CD4-positive, alpha-beta T cell (primary cell): Measurements from ENCODE around the gene ATP2B2. TPM values are rescaled to one million over a fixed set of nuclear protein-coding genes. Genes with fewer than 3 reads are reported as not detected.

Source experiments
- ATAC-seq: fragments of 200-7000 bp; cut with Tn5 transposase; one replicate; pipeline ENCODE4 v1.10.0; 2022; ENCODE audit warnings: mild to moderate bottlenecking; ENCODE audit not compliant: poor library complexity
- CTCF ChIA-PET: fragments of 350-600 bp; sonication (Branson Sonifier 250); formaldehyde crosslinking; loops from one replicate; lab custom pipeline; 2021; ENCODE audit warnings: antibody characterized with exemption, inconsistent platforms; lab: Charles Lee
- POLR2A ChIA-PET: fragments of 350-600 bp; sonication (Branson Sonifier 250); formaldehyde crosslinking; loops from one replicate; lab custom pipeline; 2021; ENCODE audit warnings: antibody characterized with exemption, inconsistent platforms; lab: Charles Lee
- DNase-seq, 14 experiments: peaks; one replicate each; pipeline ENCODE4 v3.0.0-alpha.2; 2013 to 2020; ENCODE audit warnings: mixed read lengths in 2 of 14
- H3K27ac ChIP-seq, 2 donors: one replicate each; pipeline versions ENCODE4 v1.5.1 to v1.7.0; 2013; ENCODE audit warnings: low read length in 2 of 2, low read depth in 1 of 2, mild to moderate bottlenecking in 1 of 2
- H3K27me3 ChIP-seq, 2 experiments: 1 replicate in 1 of 2; 2 replicates in 1 of 2; pipeline versions ENCODE4 v1.6.1 to v1.7.0; 2013; ENCODE audit warnings: low read length in 2 of 2, control low read depth in 1 of 2, mild to moderate bottlenecking in 1 of 2, moderate library complexity in 1 of 2; ENCODE audit not compliant: insufficient read depth in 2 of 2, control insufficient read depth in 1 of 2
- H3K36me3 ChIP-seq: one replicate; pipeline ENCODE4 v1.6.1; 2013; ENCODE audit warnings: low read length, control low read depth; ENCODE audit not compliant: insufficient read depth
- H3K4me1 ChIP-seq: one replicate; pipeline ENCODE4 v1.6.1; 2013; ENCODE audit warnings: low read length, control low read depth; ENCODE audit not compliant: insufficient read depth
- H3K4me3 ChIP-seq: one replicate; pipeline ENCODE4 v1.5.1; 2013; ENCODE audit warnings: mild to moderate bottlenecking, low read length, moderate library complexity
- H3K9me3 ChIP-seq, 2 experiments: 1 replicate in 1 of 2; 2 replicates in 1 of 2; pipeline versions ENCODE4 v1.6.1 to v1.7.0; 2013; ENCODE audit warnings: low read length in 2 of 2, mild to moderate bottlenecking in 2 of 2, control low read depth in 1 of 2, moderate library complexity in 1 of 2; ENCODE audit not compliant: control insufficient read depth in 1 of 2, insufficient read depth in 1 of 2
- H3K27ac Mint-ChIP-seq: one replicate; pipeline ENCODE4 v1.8.0; 2020; ENCODE audit warnings: mixed read lengths
- H3K27me3 Mint-ChIP-seq: one replicate; pipeline ENCODE4 v1.8.0; 2021; ENCODE audit warnings: mixed read lengths
- H3K36me3 Mint-ChIP-seq: one replicate; pipeline ENCODE4 v1.8.0; 2021; ENCODE audit warnings: low read depth, mixed read lengths
- H3K4me1 Mint-ChIP-seq: one replicate; pipeline ENCODE4 v1.8.0; 2021; ENCODE audit warnings: low read depth, mixed read lengths
- H3K4me3 Mint-ChIP-seq: one replicate; pipeline ENCODE4 v1.8.0; 2020; ENCODE audit warnings: mild to moderate bottlenecking, mixed read lengths
- H3K9me3 Mint-ChIP-seq: one replicate; pipeline ENCODE4 v1.8.0; 2020; ENCODE audit warnings: mixed read lengths
- intact Hi-C, 2 experiments: fragments of 100-400 bp; cut with DNase I in 1 of 2; cut with micrococcal nuclease in 1 of 2; formaldehyde crosslinking; loops; one replicate each; pipeline versions ENCODE4 v1.15.1 to v1.9.0; 2023 to 2025; cut with DNase I, micrococcal nuclease
- total RNA-seq, 174 experiments: library from RNA in 2 of 174; stranded (reverse) in 2 of 174; gene quantifications; one replicate each; pipeline ENCODE4 v1.2.3 and lab custom pipeline; 2021 to 2026
- TF ChIP-seq, protein P1 (sequence below): fragments of 200-600 bp; IDR thresholded peaks from one replicate; pipeline ENCODE4 v1.8.0; 2022; ENCODE audit warnings: antibody characterized with exemption, mild to moderate bottlenecking

The ATP2B2 gene
- total RNA-seq, 2 experiments from 2014 or later: not detected

- no peak overlapping the region for H3K4me3 ChIP-seq
- Mint-ChIP-seq H3K4me3 (no peak overlapping the region), H3K27ac (peak overlapping the region; percentile 88), H3K27me3 (no peaks in the 10 kb centered on the region), H3K4me1 (peaks cover 37% of the 10 kb centered on the region), H3K36me3 (no peaks in the 10 kb centered on the region), H3K9me3 (no peaks in the 10 kb centered on the region)
- ChIA-PET CTCF (no interaction called here), POLR2A (interaction anchor here (1.3 kb wide), 1 partner anchor 300 kb away, joined by 3 read pairs; no protein-coding TSS in a partner anchor)
- intact Hi-C loops: loop anchor here in 1 of 2 experiments (2.0 kb wide), 1 partner anchor 43 kb away; no protein-coding TSS in a partner anchor
- H3K36me3 ChIP-seq: no peaks in the 10 kb centered on the region
- H3K27me3 ChIP-seq: no peaks in the 10 kb centered on the region
- TF ChIP-seq, protein P1, sequence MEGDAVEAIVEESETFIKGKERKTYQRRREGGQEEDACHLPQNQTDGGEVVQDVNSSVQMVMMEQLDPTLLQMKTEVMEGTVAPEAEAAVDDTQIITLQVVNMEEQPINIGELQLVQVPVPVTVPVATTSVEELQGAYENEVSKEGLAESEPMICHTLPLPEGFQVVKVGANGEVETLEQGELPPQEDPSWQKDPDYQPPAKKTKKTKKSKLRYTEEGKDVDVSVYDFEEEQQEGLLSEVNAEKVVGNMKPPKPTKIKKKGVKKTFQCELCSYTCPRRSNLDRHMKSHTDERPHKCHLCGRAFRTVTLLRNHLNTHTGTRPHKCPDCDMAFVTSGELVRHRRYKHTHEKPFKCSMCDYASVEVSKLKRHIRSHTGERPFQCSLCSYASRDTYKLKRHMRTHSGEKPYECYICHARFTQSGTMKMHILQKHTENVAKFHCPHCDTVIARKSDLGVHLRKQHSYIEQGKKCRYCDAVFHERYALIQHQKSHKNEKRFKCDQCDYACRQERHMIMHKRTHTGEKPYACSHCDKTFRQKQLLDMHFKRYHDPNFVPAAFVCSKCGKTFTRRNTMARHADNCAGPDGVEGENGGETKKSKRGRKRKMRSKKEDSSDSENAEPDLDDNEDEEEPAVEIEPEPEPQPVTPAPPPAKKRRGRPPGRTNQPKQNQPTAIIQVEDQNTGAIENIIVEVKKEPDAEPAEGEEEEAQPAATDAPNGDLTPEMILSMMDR: no peak
- H3K27ac ChIP-seq: no peak overlapping the region
- H3K4me1 ChIP-seq: peaks cover 27% of the 10 kb centered on the region
- no peaks in the 10 kb centered on the region for H3K9me3 ChIP-seq
- DNase-seq: no peak
- ATAC-seq: no peak
These were observed 67.1 kb downstream of the ATP2B2 start for GRCh38 chr3:10437995-10438901.

DNA sequence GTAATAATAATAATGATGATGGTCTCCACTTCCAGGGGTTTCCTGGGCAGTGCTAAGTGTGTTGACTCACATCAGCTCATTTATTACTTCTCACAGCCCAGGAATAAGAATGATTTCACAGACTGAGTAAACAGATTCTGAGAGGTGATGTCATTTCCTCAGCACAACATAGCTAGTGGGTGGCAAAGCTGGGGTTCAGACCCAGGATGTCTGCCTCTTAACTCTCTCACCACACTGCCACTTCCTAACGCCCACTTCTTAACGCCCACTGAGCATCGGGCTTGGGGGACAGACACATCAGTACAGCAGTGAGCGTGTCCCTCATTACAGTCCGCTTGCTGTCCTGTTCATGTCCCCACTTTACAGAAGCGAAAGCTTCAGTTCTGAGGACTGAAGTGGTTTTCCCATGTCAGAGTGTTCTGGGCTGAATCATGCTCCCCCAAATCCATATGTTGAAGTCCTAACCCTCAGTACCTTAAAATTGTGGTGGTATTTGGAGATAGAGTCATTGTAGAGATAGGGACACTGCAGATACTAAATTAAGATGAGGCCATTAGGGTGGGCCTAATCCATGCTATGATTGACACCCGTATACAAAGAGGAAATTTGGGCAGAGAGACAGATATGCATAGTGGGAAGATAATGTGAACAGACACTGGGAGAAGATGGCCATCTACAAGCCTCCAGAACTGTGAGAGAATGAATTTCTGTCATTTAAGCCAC lies 68.0 kb downstream of the ATP2B2 start:
- H3K9me3 Mint-ChIP-seq: no peaks in the 10 kb centered on the region
- intact Hi-C loops: loop anchor here in 1 of 2 experiments (2.0 kb wide), 1 partner anchor 43 kb away; no protein-coding TSS in a partner anchor
- Histone ChIP-seq H3K4me3 (no peak overlapping the region), H3K27me3 (no peaks in the 10 kb centered on the region), H3K27ac (peak overlapping the region in 1 of 2 donors; percentile 22), H3K36me3 (no peaks in the 10 kb centered on the region), H3K9me3 (no peaks in the 10 kb centered on the region), H3K4me1 (peaks cover 27% of the 10 kb centered on the region)
- ChIA-PET CTCF (no interaction called here), POLR2A (interaction anchor here (0.7 to 2.7 kb wide), 7 partner anchors 18 to 301 kb away, joined by 3 to 13 read pairs (median 3); no protein-coding TSS in a partner anchor)
- no peaks in the 10 kb centered on the region for H3K36me3 Mint-ChIP-seq
- peak overlapping the region; percentile 13 for H3K4me3 Mint-ChIP-seq
- TF ChIP-seq, protein P1: no peak
- peak; percentile 10 to 87 (median 49) for DNase-seq
- no peaks in the 10 kb centered on the region for H3K27me3 Mint-ChIP-seq
- peak; percentile 97 for ATAC-seq
- H3K4me1 Mint-ChIP-seq: peaks cover 37% of the 10 kb centered on the region
- peak overlapping the region; percentile 88 for H3K27ac Mint-ChIP-seq

DNA sequence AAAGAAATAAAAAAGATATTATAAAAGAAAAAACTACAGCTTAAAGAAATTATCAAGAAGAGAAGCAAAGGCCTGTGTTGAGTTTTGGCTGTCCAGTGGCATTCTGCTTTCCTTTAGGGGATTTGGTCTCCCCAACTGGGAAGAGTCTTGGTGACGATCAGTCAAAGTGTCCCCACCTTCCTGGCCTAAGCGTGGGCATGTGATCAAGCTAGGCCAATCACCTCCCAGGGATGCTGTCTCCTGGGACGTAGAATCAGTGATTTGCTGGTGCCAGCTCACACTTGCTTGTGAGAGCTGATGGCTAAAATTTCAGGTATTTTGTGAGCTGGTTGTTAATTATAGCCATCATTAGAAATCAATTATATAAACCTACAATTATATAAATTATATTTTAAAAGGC lies 69.5 kb downstream of the ATP2B2 start:
- intact Hi-C loops: loop anchor here in 1 of 2 experiments (2.0 kb wide), 1 partner anchor 41 kb away; no protein-coding TSS in a partner anchor
- POLR2A ChIA-PET: interaction anchor here (1.2 to 2.7 kb wide), 3 partner anchors 11 to 40 kb away, joined by 3 to 13 read pairs (median 5); no protein-coding TSS in a partner anchor
- H3K4me3 Mint-ChIP-seq: no peak overlapping the region

More for the DNA sequence above, 69.5 kb downstream of the ATP2B2 start:
- Mint-ChIP-seq H3K36me3 (no peaks in the 10 kb centered on the region), H3K27ac (peak overlapping the region; percentile 88), H3K9me3 (no peaks in the 10 kb centered on the region), H3K4me1 (peaks cover 37% of the 10 kb centered on the region), H3K27me3 (no peaks in the 10 kb centered on the region)
- H3K27me3 ChIP-seq: no peaks in the 10 kb centered on the region
- H3K27ac ChIP-seq: no peak overlapping the region
- H3K4me1 ChIP-seq: peaks cover 27% of the 10 kb centered on the region
- TF ChIP-seq, protein P1: no peak
- no peaks in the 10 kb centered on the region for H3K36me3 ChIP-seq
- no peaks in the 10 kb centered on the region for H3K9me3 ChIP-seq
- no peak overlapping the region for H3K4me3 ChIP-seq
- CTCF ChIA-PET: no interaction called here
- ATAC-seq (no peak), DNase-seq (no peak)
